Measurements from ENCODE around the gene CDK16. TPM values are rescaled to one million over a fixed set of nuclear protein-coding genes. Genes with fewer than 3 reads are reported as not detected.

The CDK16 gene
- total and polyA plus RNA-seq, 9 of the 15 experiments (the other 6 are each of a cell fraction or from before 2014, with no cell fraction given) = 3.9 to 104 (median 57.5) TPM

GRCh38 chrX:47230136-47230868, 11.8 kb downstream of the CDK16 start:
- intact Hi-C loops (cut with micrococcal nuclease) = no loop called here
- TF ChIP-seq THRB (CRISPR knock-in tag; conservative IDR thresholded peaks at IDR 0.05) (peak; percentile 70), SUPT5H (IDR thresholded peaks at IDR 0.05) (peak; percentile 72), POLR2A (conservative IDR thresholded peaks at IDR 0.05) (peak; percentile 65), TSHZ1 (CRISPR knock-in tag; IDR thresholded peaks at IDR 0.05) (no peak), DNMT1 (IDR thresholded peaks at IDR 0.05) (no peak), FOS (IDR thresholded peaks at IDR 0.05; ENCODE audit: extremely low read depth, insufficient read length) (no peak), POLR2AphosphoS2 (IDR thresholded peaks at IDR 0.05; ENCODE audit: low read length) (0 out of 2 replicates have a peak, but pooled peaks have one; percentile 46), POLR2B (IDR thresholded peaks at IDR 0.05; ENCODE audit: low read depth, partially characterized antibody) (peak; percentile 53)
- POLR2A ChIA-PET = interaction anchor here (5.1 kb wide), 1 partner anchor 13 kb away, joined by 21 read pairs; the partner anchor contains the start of gene CDK16

More at GRCh38 chrX:47230136-47230868, 11.8 kb downstream of the CDK16 start:
- Histone ChIP-seq H3K36me3 (ENCODE audit: control insufficient read depth, insufficient read depth, low read length) (peaks cover 33% of the 10 kb centered on the region; the same call in 2 of the 3 replicates), H4K20me1 (replicated peaks; ENCODE audit: control insufficient read depth, insufficient read depth, low read length) (no peaks in the 10 kb centered on the region), H3K9ac (ENCODE audit: insufficient read depth in 1 of 2, low read depth in 2 of 2, low read length in 2 of 2) (no peak overlapping the region), H3K27ac (ENCODE audit: extremely low read depth, low read depth, low read length) (no peak overlapping the region), H2AFZ (ENCODE audit: low read depth, low read length) (no peak overlapping the region), H3K9me1 (ENCODE audit: control insufficient read depth, insufficient read depth, low read length) (no peaks in the 10 kb centered on the region), H3K4me1 (replicated peaks in 1 of 2; ENCODE audit: control insufficient read depth in 2 of 2, insufficient read depth in 2 of 2, low read length in 2 of 2) (peaks cover 6 to 12% of the 10 kb centered on the region in 2 experiments; a peak in 4 of 5 replicates), H3K27me3 (ENCODE audit: control insufficient read depth in 2 of 2, insufficient read depth in 2 of 2, low read length in 2 of 2) (no peaks in the 10 kb centered on the region), H3K4me3 (no peak overlapping the region), H3K4me2 (ENCODE audit: insufficient read depth, low read length) (no peak overlapping the region), H3K9me3 (replicated peaks; ENCODE audit: control insufficient read depth, insufficient read depth, low read depth, low read length) (no peaks in the 10 kb centered on the region), H3K79me2 (ENCODE audit: control insufficient read depth, insufficient read depth, low read length) (peaks cover 18% of the 10 kb centered on the region)
- in situ Hi-C loops (cut with MboI) = no loop called here
- 51% methylated on average over 5 of the region's 5 CpGs for WGBS (ENCODE audit: insufficient coverage, low coverage, missing lambda C conversion rate)
- FAIRE-seq = no peak
- no TSS peak for BruUV-seq (replicated peaks)
- no peak for DNase-seq (ENCODE audit: extremely low read depth in 1 of 4, low spot score in 3 of 4)
- ATAC-seq = no peak
- CTCF ChIA-PET (ENCODE audit: low intra/inter-chr PET ratio) = no interaction called here
